COLO668 (cell line): ENCODE measurements around the gene BBLN.
"Not testable (repeated sequence)": the region's sequence is repeated elsewhere in the genome, so short reads cannot be mapped to it uniquely, and the experiment has no call there.

Experiments
- DNase-seq: peaks from one replicate; lab custom pipeline; 2025; ENCODE audit not compliant: unreplicated experiment; lab: John Stamatoyannopoulos, UW

Gene BBLN

GRCh38 chr9:128124451-128124850, 35.6 kb upstream of the BBLN start:
- DNase-seq: no peak

GRCh38 chr9:128124873-128125579, 35.0 kb upstream of the BBLN start:
- peak; percentile 78 for DNase-seq

DNA sequence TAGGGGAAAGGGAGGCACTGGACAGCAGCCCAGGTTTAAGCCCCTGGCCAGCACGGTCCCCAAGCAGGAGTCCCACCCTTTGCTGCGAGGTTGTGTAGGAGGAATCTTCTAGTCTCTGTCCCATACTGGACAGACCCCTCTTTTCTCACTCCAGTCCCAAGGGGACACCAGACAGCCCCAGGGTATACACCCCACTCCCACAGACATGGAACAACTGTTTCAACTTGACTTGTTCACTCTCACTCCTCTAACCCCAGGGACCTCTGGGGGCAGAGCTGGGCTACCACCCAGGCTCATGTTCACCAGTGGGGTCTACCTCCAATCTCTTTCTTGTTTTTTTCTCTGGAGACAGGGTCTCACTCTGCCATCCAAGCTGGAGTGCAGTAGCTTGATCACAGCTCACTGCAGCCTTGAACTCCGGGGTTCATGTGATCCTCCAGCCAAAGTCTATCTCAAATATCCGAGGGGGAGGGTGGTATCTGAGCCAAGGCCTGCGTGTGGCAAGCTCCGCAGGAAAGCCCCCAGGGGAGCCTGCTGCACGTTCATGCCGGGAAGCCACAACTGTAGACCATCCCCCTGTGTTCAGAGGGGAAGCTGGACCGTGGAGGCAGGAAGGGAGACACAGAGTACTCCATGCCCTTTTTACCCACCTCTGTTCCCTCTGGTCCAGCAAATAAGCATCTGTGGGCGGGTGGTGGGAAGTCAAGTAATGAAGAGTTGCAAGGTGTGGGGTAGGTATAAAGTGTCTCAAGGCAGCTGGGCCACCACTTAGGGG, 34.3 kb upstream of the BBLN start:
- no peak for DNase-seq

- peak; percentile 91 for DNase-seq
Measured at GRCh38 chr9:128127568-128127989, 32.5 kb upstream of the BBLN start, which contains the start of gene PTGES2. Gene PTGES2, minus strand, starts transcription at chr9:128127729. Its CDS starts 12 bp downstream, at chr9:128127717.

DNA sequence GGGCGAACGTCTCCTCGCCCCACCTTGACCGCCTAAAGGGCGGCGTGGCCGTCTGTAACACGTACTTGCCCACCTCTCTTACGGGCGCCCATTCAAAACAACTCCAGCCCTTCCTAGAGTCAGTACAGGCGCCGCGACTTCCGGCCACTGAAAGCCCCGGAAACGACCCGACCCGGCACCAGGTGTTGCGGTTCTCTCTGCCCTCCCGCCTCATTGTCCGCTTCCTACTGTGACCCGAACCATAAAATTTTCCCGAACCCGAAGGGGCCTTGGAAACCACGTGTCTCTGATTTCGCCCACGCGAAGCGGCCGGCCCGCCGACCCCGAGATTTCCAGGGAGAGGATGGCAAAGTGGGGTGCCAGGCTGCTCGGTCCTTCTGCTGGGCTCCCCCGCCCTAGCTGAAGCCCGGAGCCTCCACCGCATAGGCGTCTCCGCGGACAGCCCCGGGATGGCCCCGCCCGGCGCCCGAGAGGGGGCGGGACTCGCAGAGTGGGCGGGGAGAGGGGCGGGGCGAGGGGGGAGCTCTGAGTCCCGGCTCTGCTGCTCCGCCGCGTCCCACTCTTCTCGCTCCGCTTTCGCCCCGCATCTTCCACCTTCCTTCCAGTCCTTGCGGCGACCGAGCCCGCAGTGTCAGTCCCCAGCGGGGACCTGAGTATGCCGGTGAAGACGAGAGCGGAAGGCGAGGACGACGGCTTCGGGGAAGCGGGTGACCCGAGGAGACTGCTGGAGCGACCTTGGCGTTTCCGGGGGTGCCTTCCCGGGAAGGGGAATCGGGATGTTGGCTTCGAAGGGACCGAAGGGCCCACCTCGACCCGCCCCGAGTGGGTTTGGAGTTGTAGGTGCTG, 31.9 kb upstream of the BBLN start:
- peak; percentile 89 for DNase-seq

GRCh38 chr9:128128836-128129590, 31.1 kb upstream of the BBLN start:
- DNase-seq: peak; percentile 39

- DNase-seq: not testable (repeated sequence)
Measured at GRCh38 chr9:128129976-128130590, 30.0 kb upstream of the BBLN start.

GRCh38 chr9:128130651-128131050, 29.4 kb upstream of the BBLN start:
- not testable (repeated sequence) for DNase-seq

- DNase-seq: peak; percentile 38
Measured at GRCh38 chr9:128131346-128131745, 28.7 kb upstream of the BBLN start.

GRCh38 chr9:128132139-128132538, 27.9 kb upstream of the BBLN start:
- peak; percentile 84 for DNase-seq

DNA sequence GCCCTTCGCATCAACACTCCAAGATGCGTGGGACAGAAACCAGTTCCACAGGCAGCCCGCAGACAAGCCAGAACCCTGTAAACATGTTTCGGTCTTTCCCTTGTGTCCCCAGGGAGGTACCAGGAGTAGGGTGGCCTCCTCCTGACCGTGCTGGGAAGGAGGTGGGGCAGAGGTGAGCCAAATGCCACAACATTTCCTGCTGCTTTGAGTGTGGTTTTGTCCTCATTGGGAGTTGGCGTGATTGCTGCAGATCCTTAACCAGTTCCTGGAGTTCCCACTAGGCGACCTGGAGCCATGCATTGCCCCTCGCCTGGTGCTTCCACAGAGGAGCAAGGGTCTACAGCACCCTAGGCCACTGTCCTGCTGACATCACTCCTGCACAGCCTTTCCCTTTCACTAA, 24.5 kb upstream of the BBLN start:
- not testable (repeated sequence) for DNase-seq

DNA sequence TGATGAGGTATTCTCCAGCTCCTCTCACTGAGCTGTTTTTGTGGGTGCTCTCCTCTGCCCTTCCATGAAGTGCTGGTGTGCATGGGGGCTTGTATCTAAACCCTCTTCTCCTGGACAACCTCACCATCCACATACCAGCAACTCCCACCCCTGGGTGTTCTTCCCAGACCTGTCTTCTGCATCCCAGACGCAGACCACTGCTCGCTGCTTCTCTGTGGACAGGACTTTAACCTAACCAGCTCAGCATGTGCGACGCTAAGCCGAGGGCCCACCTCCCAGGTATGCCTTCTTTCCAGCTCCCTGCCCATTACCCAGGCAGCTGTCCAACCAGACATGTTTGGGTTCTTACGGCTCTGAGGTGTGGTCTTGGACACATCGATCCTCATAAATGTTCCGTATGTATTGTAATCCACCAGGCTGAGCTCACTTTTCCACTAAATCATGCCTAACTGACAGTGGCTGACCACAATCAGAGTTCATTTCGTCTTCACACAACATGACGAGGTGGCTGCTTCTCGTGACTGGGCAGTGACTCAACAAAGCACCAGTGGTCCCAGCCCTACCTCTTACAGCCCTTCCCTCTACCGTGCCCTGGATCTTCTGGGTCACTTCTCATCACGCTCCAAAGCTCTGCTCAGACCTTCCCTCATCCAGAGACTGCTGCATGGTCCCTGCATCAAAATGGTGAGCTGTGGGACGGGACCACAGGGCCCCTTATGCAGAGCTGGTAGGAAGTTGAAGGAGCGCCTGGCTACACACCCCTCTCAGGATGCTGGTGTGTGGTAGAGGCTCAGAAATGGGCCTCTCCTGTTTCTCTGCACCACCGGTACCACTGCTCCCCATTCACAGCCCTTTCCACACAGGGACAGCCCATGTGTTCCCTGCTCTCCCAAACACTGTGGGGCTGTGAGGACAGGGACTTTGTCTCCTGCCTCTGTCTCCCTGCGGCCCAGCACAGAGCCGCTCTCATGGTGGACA, 23.0 kb upstream of the BBLN start:
- no peak for DNase-seq

DNA sequence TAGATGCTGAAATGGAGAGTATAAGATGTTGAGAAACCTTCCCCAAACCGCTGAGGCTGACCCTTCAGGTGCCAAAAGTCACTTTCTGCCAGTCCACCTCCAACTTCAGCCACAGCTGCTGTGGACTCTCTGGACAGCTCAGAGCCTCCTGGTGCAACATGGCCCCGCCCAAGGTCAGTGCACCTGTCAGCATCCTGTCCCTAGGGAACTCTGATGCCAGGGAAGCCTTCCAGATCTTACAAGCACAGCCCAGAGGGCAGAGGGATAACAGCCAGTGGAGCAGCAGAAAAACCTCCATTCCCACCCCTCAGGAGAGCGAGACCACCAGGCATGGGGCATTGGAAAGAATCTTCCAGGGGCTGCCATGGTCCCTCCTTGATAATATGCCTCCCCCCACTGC, 22.1 kb upstream of the BBLN start:
- no peak for DNase-seq

DNA sequence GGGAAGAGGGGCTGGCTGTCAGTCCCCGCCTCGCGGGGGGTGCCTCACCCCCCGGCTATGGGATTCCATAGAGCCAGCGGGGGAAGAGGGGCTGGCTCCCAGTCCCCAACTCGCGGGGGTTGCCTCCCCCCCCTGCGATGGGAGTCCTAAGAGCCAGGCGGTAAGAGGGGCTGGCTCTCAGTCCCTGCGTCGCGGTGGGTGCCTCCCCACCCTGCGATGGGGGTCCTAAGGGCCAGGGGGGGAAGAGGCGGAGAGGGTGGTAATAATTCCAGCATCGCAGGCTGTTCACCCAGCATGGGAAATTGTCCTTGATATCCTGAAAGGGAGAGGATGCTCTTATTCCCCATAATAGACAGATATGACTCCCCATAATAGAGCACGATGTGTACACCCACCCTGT, 20.4 kb upstream of the BBLN start:
- no peak for DNase-seq

GRCh38 chr9:128141604-128142003, 18.5 kb upstream of the BBLN start:
- DNase-seq: no peak

DNA sequence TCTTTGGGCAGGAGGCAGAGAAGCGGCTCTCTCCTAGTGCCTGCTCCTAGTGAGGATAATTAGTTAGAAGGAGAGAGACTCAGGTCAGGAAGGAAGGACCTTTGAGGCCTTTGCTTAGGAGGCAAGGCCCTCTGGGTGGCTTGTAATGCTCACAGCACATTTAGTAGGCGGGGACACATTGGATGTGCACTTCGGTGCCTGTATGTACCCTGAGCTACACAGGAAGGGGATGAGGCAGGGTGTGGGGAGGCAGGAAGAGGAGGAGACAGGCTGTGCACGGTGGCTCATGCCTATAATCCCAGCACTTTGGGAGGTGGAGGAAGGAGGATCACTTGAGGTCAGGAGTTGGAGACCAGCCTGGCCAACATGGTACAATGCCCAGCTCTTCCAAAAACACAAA, 18.0 kb upstream of the BBLN start:
- DNase-seq: no peak

DNA sequence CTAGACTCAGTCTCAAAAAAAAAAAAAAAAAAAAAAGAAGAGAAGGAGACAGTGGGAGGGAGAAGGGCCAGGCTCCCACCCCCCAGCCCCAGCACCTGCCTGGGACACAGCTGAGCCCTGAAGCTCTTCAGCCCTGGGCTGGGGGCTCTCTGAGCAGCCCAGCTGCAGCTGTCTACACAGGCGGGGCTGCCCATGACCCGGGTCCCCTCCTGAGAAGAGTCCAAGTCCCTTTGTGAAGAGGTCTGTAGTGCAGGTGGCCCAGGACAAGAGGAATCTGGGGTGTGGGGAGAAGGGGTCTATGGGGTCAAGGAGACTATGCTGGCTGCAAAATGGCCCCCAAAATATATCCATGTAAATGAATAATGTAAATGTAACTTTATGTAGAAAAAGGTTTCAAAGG, 17.5 kb upstream of the BBLN start:
- DNase-seq: no peak

GRCh38 chr9:128143525-128144238, 16.4 kb upstream of the BBLN start:
- DNase-seq: no peak
